Ascending aorta (tissue), 2 donors: Measurements from ENCODE around the gene ADAMTS6. TPM values are rescaled to one million over a fixed set of nuclear protein-coding genes. Genes with fewer than 3 reads are reported as not detected.
A peak's percentile ranks its signal among the peaks of the same experiment; 100 is the strongest.

Experiments
- DNase-seq, 2 donors: peaks; one replicate each; pipeline ENCODE4 v3.0.0-alpha.2; 2019; ENCODE audit warnings: low spot score in 2 of 2
- H3K27ac ChIP-seq, 2 donors: fragments of 200-600 bp; sonication (generic); one replicate each; pipeline ENCODE4 v1.5.1; 2016 to 2017; ENCODE audit warnings: mild to moderate bottlenecking in 1 of 2
- H3K27me3 ChIP-seq: fragments of 200-600 bp; sonication (generic); one replicate; pipeline ENCODE4 v1.5.1; 2017
- H3K36me3 ChIP-seq, 2 donors: fragments of 200-600 bp; sonication (generic); one replicate each; pipeline ENCODE4 v1.5.1; 2016
- H3K4me1 ChIP-seq, 2 donors: fragments of 200-600 bp; sonication (generic); one replicate each; pipeline ENCODE4 v1.5.1; 2016 to 2017; ENCODE audit warnings: mild to moderate bottlenecking in 1 of 2
- H3K4me3 ChIP-seq, 2 donors: fragments of 200-600 bp; sonication (generic); one replicate each; pipeline ENCODE4 v1.5.1; 2016 to 2017; ENCODE audit warnings: mild to moderate bottlenecking in 1 of 2
- H3K9me3 ChIP-seq, 2 donors: fragments of 200-600 bp; sonication (generic); one replicate each; pipeline ENCODE4 v1.5.1; 2016
- CTCF ChIP-seq, 3 experiments: fragments of 200-600 bp in 2 of 3; fragments of 450-650 bp in 1 of 3; sonication (generic) in 2 of 3; IDR thresholded peaks; one replicate each; pipeline ENCODE4 v1.5.1; 2016 to 2019; ENCODE audit warnings: antibody characterized with exemption in 3 of 3, mild to moderate bottlenecking in 1 of 3, moderate library complexity in 1 of 3
- intact Hi-C: fragments of 100-400 bp; cut with DNase I; formaldehyde crosslinking; loops from one replicate; pipeline ENCODE4 v1.15.1; 2023
- total RNA-seq: library from RNA; depleted of rRNA; stranded (reverse); fragments of >200 nt; gene quantifications from one replicate; pipeline ENCODE4 v1.1.0, GENCODE V29; 2016

ADAMTS6 gene
- total RNA-seq, 1 donor from 2014 or later: 8.9 TPM

DNA sequence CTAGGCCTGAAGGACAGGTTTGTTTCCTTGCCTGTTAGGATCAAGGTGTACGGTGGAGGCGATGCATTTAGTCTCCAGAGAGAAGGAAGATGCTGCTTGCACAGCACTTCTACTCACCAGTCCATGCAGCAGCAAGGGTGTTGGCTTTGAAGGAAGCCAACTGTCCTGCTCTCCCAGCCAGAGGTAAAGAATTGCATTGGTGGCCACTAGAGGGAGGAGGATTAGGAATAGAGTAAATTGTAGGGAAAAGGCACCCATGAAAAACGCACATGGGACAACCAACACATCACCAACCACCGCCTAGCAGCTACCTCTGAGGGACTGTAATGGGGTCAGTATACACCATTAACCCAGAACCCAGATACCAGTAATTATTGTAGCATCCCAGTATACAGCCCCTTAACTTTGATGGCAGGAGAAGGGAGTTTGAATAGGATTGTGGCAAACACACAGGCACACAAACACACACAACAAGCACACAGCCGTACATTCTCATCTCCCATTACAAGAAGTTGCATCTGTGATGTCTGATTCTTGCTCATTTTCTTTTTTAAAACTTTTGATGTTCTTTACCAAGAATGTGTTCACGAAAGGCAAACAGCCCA, 267.7 kb downstream of the ADAMTS6 start:
- H3K36me3 ChIP-seq: no peaks in the 10 kb centered on the region
- intact Hi-C loops: no loop called here
- H3K4me3 ChIP-seq: no peak overlapping the region
- no peak overlapping the region for H3K27ac ChIP-seq
- no peaks in the 10 kb centered on the region for H3K9me3 ChIP-seq
- no peak for DNase-seq
- TF ChIP-seq CTCF (IDR thresholded peaks at IDR 0.05): peak; percentile 7 to 34 (median 11)
- no peaks in the 10 kb centered on the region for H3K4me1 ChIP-seq
- H3K27me3 ChIP-seq: no peaks in the 10 kb centered on the region

DNA sequence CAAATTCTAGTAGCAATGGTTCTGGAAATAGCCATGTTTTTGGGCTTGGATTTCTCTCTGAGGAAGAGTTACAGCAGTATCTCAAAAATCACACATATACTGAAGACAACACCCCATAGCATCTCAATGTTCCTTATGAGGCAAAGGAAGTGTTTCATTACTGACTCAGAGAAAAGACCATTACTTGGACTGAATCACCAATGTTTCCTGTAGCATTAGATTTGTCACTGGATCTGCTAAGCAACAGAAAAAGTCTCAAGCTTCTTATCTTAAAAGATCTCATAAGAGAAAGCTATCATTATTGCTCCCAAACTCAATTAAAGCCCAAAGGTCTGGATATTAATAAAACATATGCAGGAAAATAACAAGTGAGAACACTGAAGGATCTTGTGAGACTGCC, 272.4 kb downstream of the ADAMTS6 start:
- Histone ChIP-seq H3K27me3 (no peaks in the 10 kb centered on the region), H3K4me3 (no peak overlapping the region), H3K36me3 (no peaks in the 10 kb centered on the region), H3K27ac (no peak overlapping the region), H3K9me3 (no peaks in the 10 kb centered on the region), H3K4me1 (no peaks in the 10 kb centered on the region)
- no peak for TF ChIP-seq CTCF (IDR thresholded peaks at IDR 0.05)
- DNase-seq: no peak
- intact Hi-C loops: no loop called here

- H3K36me3 ChIP-seq: no peaks in the 10 kb centered on the region
- H3K4me3 ChIP-seq: no peak overlapping the region
- no peak for TF ChIP-seq CTCF (IDR thresholded peaks at IDR 0.05)
- H3K27ac ChIP-seq: no peak overlapping the region
- no peaks in the 10 kb centered on the region for H3K9me3 ChIP-seq
- no peaks in the 10 kb centered on the region for H3K4me1 ChIP-seq
- no peaks in the 10 kb centered on the region for H3K27me3 ChIP-seq
- intact Hi-C loops: no loop called here
- no peak for DNase-seq
Observed at GRCh38 chr5:65204966-65205365, 276.8 kb downstream of the ADAMTS6 start.

DNA sequence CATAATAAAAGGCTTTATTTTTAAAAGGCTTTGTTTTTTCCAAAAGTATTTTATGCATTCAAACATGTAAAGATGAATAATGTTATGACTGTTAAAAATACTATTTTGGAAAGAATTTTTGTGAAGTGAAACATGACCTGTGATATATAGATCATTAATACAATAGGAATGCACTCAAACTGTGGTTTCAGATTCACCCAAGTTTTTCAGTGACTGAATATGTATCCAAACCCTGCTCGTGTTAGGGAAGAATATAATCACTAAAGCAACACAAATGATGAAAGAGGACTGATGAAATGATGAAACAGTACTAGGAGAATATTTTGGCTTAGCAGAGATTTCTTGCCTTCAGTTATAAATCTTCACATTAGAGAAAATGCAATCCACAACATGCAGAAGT, 278.0 kb downstream of the ADAMTS6 start:
- no peaks in the 10 kb centered on the region for H3K4me1 ChIP-seq
- no peak overlapping the region for H3K27ac ChIP-seq
- no peaks in the 10 kb centered on the region for H3K36me3 ChIP-seq
- H3K27me3 ChIP-seq: no peaks in the 10 kb centered on the region
- intact Hi-C loops: no loop called here
- no peak for TF ChIP-seq CTCF (IDR thresholded peaks at IDR 0.05)
- H3K4me3 ChIP-seq: no peak overlapping the region
- H3K9me3 ChIP-seq: no peaks in the 10 kb centered on the region
- DNase-seq: no peak

GRCh38 chr5:65199993-65200675, 281.6 kb downstream of the ADAMTS6 start:
- intact Hi-C loops: loop anchor here (10.0 kb wide), 2 partner anchors 95 to 165 kb away; no protein-coding TSS in a partner anchor
- no peak for TF ChIP-seq CTCF (IDR thresholded peaks at IDR 0.05)
- no peaks in the 10 kb centered on the region for H3K4me1 ChIP-seq
- H3K36me3 ChIP-seq: no peaks in the 10 kb centered on the region
- no peak overlapping the region for H3K27ac ChIP-seq
- H3K9me3 ChIP-seq: no peaks in the 10 kb centered on the region
- DNase-seq: no peak
- H3K27me3 ChIP-seq: no peaks in the 10 kb centered on the region
- no peak overlapping the region for H3K4me3 ChIP-seq
